CD4-positive, CD25-positive, alpha-beta regulatory T cell (primary cell): ENCODE measurements around the gene TMOD2. TPM values are rescaled to one million over a fixed set of nuclear protein-coding genes. Genes with fewer than 3 reads are reported as not detected.

Source experiments
- ATAC-seq, 2 donors: fragments of 150-1000 bp; cut with Tn5 transposase; one replicate each; pipeline ENCODE4 v1.10.0; 2021; ENCODE audit warnings: low read depth in 2 of 2, moderate number of reproducible peaks in 2 of 2, moderate library complexity in 1 of 2
- DNase-seq, 3 donors: peaks; one replicate each; pipeline versions ENCODE4 v3.0.0 to v3.0.0-alpha.2; 2012 to 2022; ENCODE audit warnings: mixed read lengths in 1 of 3
- H3K27ac ChIP-seq: one replicate; pipeline ENCODE4 v1.7.0; 2013; ENCODE audit warnings: mild to moderate bottlenecking, low read length; ENCODE audit not compliant: insufficient read depth, poor library complexity, severe bottlenecking
- H3K27me3 ChIP-seq: one replicate; pipeline ENCODE4 v1.7.0; 2013; ENCODE audit warnings: low read length; ENCODE audit not compliant: control insufficient read depth, insufficient read depth
- H3K36me3 ChIP-seq: one replicate; pipeline ENCODE4 v1.7.0; 2013; ENCODE audit warnings: mild to moderate bottlenecking, low read length, moderate library complexity; ENCODE audit not compliant: control insufficient read depth, insufficient read depth
- H3K4me1 ChIP-seq: 2 replicates; pipeline ENCODE4 v1.7.0; 2013; ENCODE audit warnings: mild to moderate bottlenecking, low read length; ENCODE audit not compliant: insufficient read depth, control insufficient read depth, poor library complexity, severe bottlenecking
- H3K4me3 ChIP-seq: one replicate; pipeline ENCODE4 v1.7.0; 2013; ENCODE audit warnings: low read depth, mild to moderate bottlenecking, low read length, moderate library complexity
- H3K9me3 ChIP-seq, 2 experiments: 1 replicate in 1 of 2; 2 replicates in 1 of 2; pipeline ENCODE4 v1.7.0; 2013; ENCODE audit warnings: low read length in 2 of 2, mild to moderate bottlenecking in 1 of 2, moderate library complexity in 1 of 2; ENCODE audit not compliant: control insufficient read depth in 2 of 2
- H3K27ac Mint-ChIP-seq, 3 donors: one replicate each; pipeline ENCODE4 v1.8.0; 2020 to 2022; ENCODE audit warnings: mild to moderate bottlenecking in 3 of 3, mixed read lengths in 3 of 3, moderate library complexity in 2 of 3
- H3K27me3 Mint-ChIP-seq: one replicate; pipeline ENCODE4 v1.8.0; 2022; ENCODE audit warnings: mild to moderate bottlenecking, mixed read lengths
- H3K36me3 Mint-ChIP-seq: one replicate; pipeline ENCODE4 v1.8.0; 2020; ENCODE audit warnings: mixed read lengths
- H3K4me1 Mint-ChIP-seq, 4 donors: one replicate each; pipeline ENCODE4 v1.8.0; 2020 to 2022; ENCODE audit warnings: mixed read lengths in 4 of 4, mild to moderate bottlenecking in 1 of 4
- H3K4me3 Mint-ChIP-seq, 4 donors: one replicate each; pipeline ENCODE4 v1.8.0; 2020 to 2022; ENCODE audit warnings: mild to moderate bottlenecking in 4 of 4, mixed read lengths in 4 of 4, moderate library complexity in 3 of 4
- H3K9me3 Mint-ChIP-seq, 7 donors: one replicate each; pipeline ENCODE4 v1.8.0; 2020 to 2022; ENCODE audit warnings: mixed read lengths in 7 of 7, mild to moderate bottlenecking in 3 of 7, moderate library complexity in 2 of 7
- polyA plus RNA-seq, 4 donors: library from polyadenylated mRNA; unstranded; fragments of 300-500 nt; fragmentation: Illumina TruSeq; gene quantifications; one replicate each; pipeline ENCODE4 v1.2.3, GENCODE V29; 2021
- total RNA-seq: library from RNA; stranded (reverse); gene quantifications from one replicate; pipeline ENCODE4 v1.2.3, GENCODE V29; 2022

TMOD2 gene
- total and polyA plus RNA-seq, 5 donors from 2014 or later, result 0.87 to 3.7 (median 1.2) TPM

DNA sequence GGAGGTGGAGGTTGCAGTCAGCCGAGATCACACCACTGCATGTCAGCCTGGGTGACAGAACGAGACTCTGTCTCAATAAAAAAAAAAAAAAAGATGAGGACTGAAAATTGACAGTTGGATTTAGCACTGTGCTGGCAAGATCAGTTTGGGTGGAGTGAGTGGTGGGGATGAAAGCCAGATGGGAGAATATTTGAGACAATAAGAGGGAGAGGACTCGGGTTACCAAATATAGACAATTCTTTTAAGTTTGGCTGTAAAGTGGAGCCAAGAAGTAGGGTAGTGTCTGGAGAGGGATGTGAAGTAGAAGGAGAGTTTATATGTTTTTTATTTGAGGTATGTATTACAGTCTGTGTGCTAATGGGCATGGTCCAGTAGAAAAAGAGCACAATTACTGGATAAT lies 98.5 kb downstream of the TMOD2 start:
- Mint-ChIP-seq H3K9me3 (peaks cover 0 to 1% (median 0%) of the 10 kb centered on the region in 7 donors), H3K36me3 (peaks cover 18% of the 10 kb centered on the region), H3K27me3 (no peaks in the 10 kb centered on the region), H3K27ac (peak overlapping the region in 2 of 3 donors; percentile 47 to 50), H3K4me3 (peak overlapping the region in 1 of 4 donors; percentile 37), H3K4me1 (peaks cover 43 to 86% (median 74%) of the 10 kb centered on the region in 4 donors)
- Histone ChIP-seq H3K9me3 (no peaks in the 10 kb centered on the region), H3K36me3 (no peaks in the 10 kb centered on the region), H3K4me1 (peaks cover 30% of the 10 kb centered on the region), H3K27ac (no peak overlapping the region), H3K27me3 (no peaks in the 10 kb centered on the region), H3K4me3 (no peak overlapping the region)
- no peak for DNase-seq
- ATAC-seq, result no peak

DNA sequence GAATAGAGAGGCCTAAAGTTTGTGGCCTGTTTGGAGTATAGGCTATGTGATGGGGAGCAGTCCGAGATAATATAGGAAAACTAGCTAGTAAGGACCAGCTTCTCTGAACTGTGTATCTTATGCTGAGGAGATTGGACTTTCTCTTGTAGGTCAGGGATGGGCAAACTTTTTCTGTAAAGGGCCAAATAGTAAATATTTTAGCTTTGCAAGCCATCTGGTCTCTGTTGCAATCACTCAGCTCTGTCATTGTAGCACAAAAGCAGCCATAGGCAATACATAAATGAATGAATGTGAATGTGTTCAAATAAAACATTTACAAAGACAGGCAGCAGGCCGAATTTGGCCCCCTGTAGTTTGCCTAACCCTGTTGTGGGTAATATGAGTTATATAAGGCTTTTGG lies 102.6 kb downstream of the TMOD2 start:
- no peaks in the 10 kb centered on the region for H3K36me3 ChIP-seq
- H3K27ac ChIP-seq, result no peak overlapping the region
- Mint-ChIP-seq H3K9me3 (no peaks in the 10 kb centered on the region), H3K4me1 (peaks cover 42 to 85% (median 70%) of the 10 kb centered on the region in 4 donors), H3K27ac (peak overlapping the region in 1 of 3 donors; percentile 19), H3K4me3 (no peak overlapping the region), H3K27me3 (no peaks in the 10 kb centered on the region), H3K36me3 (peaks cover 10% of the 10 kb centered on the region)
- DNase-seq (no peak), ATAC-seq (no peak)
- no peak overlapping the region for H3K4me3 ChIP-seq
- H3K9me3 ChIP-seq, result no peaks in the 10 kb centered on the region
- no peaks in the 10 kb centered on the region for H3K27me3 ChIP-seq
- H3K4me1 ChIP-seq, result peaks cover 11% of the 10 kb centered on the region

DNA sequence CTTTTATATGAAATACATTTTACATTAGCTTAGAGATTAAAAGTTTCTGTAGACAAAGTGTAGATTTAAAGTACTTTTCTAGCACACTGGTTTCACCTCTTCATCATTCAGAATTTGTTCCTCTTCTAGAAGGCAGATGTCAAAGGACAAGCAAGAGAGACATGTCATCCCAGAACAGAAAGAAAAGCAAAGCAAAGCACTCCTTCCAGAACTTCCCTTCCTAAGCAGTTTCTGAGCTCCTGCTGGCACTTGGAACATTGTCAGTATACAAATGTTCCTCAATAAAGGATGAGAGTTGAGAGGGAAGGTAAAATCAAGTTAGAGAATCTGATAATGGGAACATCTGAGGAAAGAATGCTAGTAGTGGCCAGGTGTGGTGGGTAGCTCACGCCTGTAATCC lies 104.2 kb downstream of the TMOD2 start:
- H3K27me3 Mint-ChIP-seq, result no peaks in the 10 kb centered on the region
- peaks cover 11% of the 10 kb centered on the region for H3K36me3 Mint-ChIP-seq
- DNase-seq (no peak), ATAC-seq (no peak)
- H3K27ac Mint-ChIP-seq, result peak overlapping the region in 2 of 3 donors; percentile 60 to 82
- Histone ChIP-seq H3K4me3 (no peak overlapping the region), H3K27ac (no peak overlapping the region), H3K4me1 (peaks cover 5% of the 10 kb centered on the region), H3K9me3 (no peaks in the 10 kb centered on the region), H3K36me3 (no peaks in the 10 kb centered on the region), H3K27me3 (no peaks in the 10 kb centered on the region)
- H3K4me1 Mint-ChIP-seq, result peaks cover 37 to 86% (median 66%) of the 10 kb centered on the region in 4 donors
- no peak overlapping the region for H3K4me3 Mint-ChIP-seq
- no peaks in the 10 kb centered on the region for H3K9me3 Mint-ChIP-seq

DNA sequence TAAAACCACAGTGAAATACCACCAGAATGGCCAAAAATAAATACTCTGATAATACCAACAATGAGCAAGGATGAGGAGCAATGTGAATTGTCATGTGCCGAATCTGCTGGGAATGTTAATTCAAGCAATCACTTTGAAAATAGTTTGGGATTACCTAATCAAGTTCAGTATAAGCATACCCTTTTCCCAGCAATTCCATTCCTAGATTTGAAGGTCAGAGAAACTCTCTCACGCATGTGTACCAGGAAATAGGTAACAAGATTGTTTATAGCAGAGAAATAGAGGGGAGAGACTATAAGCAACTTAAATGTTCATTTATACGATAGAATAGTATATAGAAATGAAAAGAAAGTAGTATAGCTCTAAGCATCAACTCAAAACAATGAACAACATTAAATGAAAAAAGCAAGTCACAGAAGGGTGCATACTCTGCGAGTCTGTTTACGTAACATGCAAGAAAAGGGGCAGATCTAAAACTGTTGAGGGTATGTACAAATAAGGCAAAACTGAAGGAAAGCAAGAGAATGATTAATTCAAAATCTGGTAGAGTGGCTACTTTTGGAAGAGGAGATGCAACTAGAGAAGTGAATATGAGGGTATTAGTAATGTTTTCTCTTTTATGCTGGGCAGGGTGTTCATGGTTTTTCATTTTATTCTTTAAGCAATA lies 105.5 kb downstream of the TMOD2 start:
- no peak overlapping the region for H3K4me3 ChIP-seq
- H3K4me1 Mint-ChIP-seq, result peaks cover 45 to 86% (median 68%) of the 10 kb centered on the region in 4 donors
- H3K36me3 Mint-ChIP-seq, result peaks cover 11% of the 10 kb centered on the region
- H3K4me3 Mint-ChIP-seq, result peak overlapping the region in 2 of 4 donors; percentile 1 to 16
- H3K36me3 ChIP-seq, result no peaks in the 10 kb centered on the region
- peak overlapping the region in 2 of 3 donors; percentile 28 to 33 for H3K27ac Mint-ChIP-seq
- ATAC-seq (no peak), DNase-seq (no peak)
- no peaks in the 10 kb centered on the region for H3K27me3 ChIP-seq
- no peaks in the 10 kb centered on the region for H3K9me3 ChIP-seq
- H3K9me3 Mint-ChIP-seq, result no peaks in the 10 kb centered on the region
- H3K27me3 Mint-ChIP-seq, result no peaks in the 10 kb centered on the region
- no peak overlapping the region for H3K27ac ChIP-seq
- H3K4me1 ChIP-seq, result peaks cover 16% of the 10 kb centered on the region

DNA sequence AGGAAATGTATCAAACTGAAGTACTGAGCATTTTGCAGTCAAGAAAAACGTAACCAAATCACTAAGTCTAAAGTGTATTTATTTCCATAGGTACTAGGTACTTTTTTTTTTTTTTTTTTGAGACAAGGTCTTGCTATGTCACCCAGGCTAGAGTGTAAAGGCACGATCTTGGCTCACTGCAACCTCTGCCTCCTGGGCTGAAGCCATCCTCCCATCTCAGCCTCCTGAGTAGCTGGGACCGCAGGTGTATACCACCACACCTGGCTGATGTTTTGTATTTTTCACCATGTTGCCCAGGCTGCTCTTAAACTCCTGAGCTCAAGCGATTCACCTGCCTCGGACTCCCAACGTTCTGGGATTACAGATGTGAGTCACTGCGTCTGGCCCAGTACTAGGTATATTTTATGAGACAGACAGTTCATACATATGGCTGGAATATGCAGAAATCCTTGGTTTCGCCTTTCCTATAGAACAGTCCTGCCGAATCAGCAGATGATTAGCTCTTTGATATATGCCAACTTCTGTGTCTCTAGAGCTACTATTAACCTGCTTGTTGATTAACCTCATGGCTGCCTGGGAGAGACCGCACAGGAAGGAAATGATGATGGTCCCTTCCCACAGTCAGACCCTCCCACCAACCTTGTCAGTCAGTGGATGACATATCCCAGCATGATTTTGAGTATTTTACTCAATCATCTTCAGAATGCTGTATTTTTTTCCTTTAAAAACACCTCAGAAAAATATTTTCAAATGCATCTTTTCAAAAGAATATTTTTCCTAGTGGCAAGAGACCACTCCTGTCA lies 110.4 kb downstream of the TMOD2 start:
- Mint-ChIP-seq H3K27me3 (no peaks in the 10 kb centered on the region), H3K4me3 (peak overlapping the region; percentile 73 to 84 (median 81)), H3K9me3 (no peaks in the 10 kb centered on the region), H3K4me1 (peaks cover 31 to 70% (median 59%) of the 10 kb centered on the region in 4 donors), H3K36me3 (peaks cover 30% of the 10 kb centered on the region), H3K27ac (peak overlapping the region in 2 of 3 donors; percentile 91 to 95)
- Histone ChIP-seq H3K36me3 (peaks cover 22% of the 10 kb centered on the region), H3K27ac (peak overlapping the region; percentile 74), H3K27me3 (no peaks in the 10 kb centered on the region), H3K9me3 (no peaks in the 10 kb centered on the region), H3K4me3 (peak overlapping the region; percentile 64), H3K4me1 (peaks cover 21% of the 10 kb centered on the region)
- ATAC-seq (peak; percentile 100), DNase-seq (peak; percentile 47 to 86 (median 80))

DNA sequence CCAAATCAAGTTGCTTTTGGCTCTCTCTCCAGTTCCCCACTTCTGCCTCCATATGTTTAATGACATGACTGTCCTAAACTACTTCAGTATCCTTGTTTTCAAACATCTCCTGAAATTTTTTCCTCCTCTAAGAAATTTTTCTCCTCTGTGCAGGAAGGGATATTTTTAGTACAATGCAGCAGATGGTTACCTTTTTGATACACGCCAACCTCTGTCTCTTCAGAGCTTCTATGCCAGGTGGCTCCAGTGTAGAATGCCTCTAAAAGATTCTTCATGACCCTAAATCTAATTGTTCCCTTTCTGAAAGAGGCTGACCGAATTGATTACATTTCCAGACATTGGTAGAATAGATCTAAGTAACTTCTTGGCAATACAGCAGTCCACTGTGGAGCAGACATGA lies 111.7 kb downstream of the TMOD2 start:
- Histone ChIP-seq H3K4me1 (peaks cover 21% of the 10 kb centered on the region), H3K4me3 (no peak overlapping the region), H3K9me3 (no peaks in the 10 kb centered on the region), H3K36me3 (peaks cover 36% of the 10 kb centered on the region), H3K27me3 (no peaks in the 10 kb centered on the region), H3K27ac (no peak overlapping the region)
- peaks cover 39% of the 10 kb centered on the region for H3K36me3 Mint-ChIP-seq
- H3K27ac Mint-ChIP-seq, result peak overlapping the region; percentile 86 to 95 (median 94)
- no peak for ATAC-seq
- DNase-seq, result no peak
- H3K9me3 Mint-ChIP-seq, result no peaks in the 10 kb centered on the region
- H3K4me3 Mint-ChIP-seq, result peak overlapping the region in 2 of 4 donors; percentile 34 to 39
- H3K4me1 Mint-ChIP-seq, result peaks cover 27 to 67% (median 60%) of the 10 kb centered on the region in 4 donors
- H3K27me3 Mint-ChIP-seq, result no peaks in the 10 kb centered on the region

DNA sequence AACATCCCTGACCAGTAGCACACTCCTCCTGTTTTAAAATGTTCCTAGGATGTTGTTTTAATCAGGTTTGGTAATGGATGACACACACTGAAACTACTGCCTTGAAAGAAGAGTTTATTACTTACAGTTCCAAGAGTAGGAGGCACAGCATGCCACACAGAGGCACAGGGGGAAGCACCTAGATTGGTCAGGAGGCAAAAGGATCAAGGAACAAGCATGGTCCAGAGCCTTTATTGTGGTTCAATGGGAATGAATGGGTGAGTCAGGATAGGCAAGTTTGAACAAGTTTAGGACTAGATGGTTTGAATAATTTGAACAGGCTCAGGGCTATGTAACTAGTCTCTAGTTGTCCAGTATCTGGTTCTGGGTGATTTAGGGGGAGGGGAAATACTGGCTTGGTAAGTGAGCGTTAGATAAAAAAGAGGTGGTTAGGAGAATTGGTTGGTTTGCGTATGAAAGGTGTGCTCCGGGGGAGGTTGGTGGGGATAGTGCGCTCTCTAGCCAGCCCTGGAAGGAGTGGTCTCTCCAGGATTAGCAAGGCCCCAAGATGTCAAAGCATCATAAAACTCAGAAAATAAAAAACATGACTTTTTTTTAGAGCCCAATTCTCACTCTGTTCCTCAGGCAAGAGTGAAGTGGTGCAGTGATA lies 113.1 kb downstream of the TMOD2 start:
- Histone ChIP-seq H3K36me3 (peaks cover 49% of the 10 kb centered on the region), H3K9me3 (no peaks in the 10 kb centered on the region), H3K27ac (no peak overlapping the region), H3K4me1 (peaks cover 21% of the 10 kb centered on the region), H3K4me3 (no peak overlapping the region), H3K27me3 (no peaks in the 10 kb centered on the region)
- no peaks in the 10 kb centered on the region for H3K9me3 Mint-ChIP-seq
- H3K27me3 Mint-ChIP-seq, result no peaks in the 10 kb centered on the region
- peak overlapping the region; percentile 50 to 86 (median 72) for H3K27ac Mint-ChIP-seq
- H3K4me3 Mint-ChIP-seq, result peak overlapping the region in 1 of 4 donors; percentile 5
- DNase-seq, result no peak
- H3K4me1 Mint-ChIP-seq, result peaks cover 31 to 64% (median 55%) of the 10 kb centered on the region in 4 donors
- ATAC-seq, result no peak
- peaks cover 42% of the 10 kb centered on the region for H3K36me3 Mint-ChIP-seq
